ENCODE measurements around the gene PLEKHA6. TPM values are rescaled to one million over a fixed set of nuclear protein-coding genes. Genes with fewer than 3 reads are reported as not detected.

PLEKHA6 gene, protein sequence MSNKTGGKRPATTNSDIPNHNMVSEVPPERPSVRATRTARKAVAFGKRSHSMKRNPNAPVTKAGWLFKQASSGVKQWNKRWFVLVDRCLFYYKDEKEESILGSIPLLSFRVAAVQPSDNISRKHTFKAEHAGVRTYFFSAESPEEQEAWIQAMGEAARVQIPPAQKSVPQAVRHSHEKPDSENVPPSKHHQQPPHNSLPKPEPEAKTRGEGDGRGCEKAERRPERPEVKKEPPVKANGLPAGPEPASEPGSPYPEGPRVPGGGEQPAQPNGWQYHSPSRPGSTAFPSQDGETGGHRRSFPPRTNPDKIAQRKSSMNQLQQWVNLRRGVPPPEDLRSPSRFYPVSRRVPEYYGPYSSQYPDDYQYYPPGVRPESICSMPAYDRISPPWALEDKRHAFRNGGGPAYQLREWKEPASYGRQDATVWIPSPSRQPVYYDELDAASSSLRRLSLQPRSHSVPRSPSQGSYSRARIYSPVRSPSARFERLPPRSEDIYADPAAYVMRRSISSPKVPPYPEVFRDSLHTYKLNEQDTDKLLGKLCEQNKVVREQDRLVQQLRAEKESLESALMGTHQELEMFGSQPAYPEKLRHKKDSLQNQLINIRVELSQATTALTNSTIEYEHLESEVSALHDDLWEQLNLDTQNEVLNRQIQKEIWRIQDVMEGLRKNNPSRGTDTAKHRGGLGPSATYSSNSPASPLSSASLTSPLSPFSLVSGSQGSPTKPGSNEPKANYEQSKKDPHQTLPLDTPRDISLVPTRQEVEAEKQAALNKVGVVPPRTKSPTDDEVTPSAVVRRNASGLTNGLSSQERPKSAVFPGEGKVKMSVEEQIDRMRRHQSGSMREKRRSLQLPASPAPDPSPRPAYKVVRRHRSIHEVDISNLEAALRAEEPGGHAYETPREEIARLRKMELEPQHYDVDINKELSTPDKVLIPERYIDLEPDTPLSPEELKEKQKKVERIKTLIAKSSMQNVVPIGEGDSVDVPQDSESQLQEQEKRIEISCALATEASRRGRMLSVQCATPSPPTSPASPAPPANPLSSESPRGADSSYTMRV
- under 1 TPM; 0.77 to 0.97 TPM for total RNA-seq

DNA sequence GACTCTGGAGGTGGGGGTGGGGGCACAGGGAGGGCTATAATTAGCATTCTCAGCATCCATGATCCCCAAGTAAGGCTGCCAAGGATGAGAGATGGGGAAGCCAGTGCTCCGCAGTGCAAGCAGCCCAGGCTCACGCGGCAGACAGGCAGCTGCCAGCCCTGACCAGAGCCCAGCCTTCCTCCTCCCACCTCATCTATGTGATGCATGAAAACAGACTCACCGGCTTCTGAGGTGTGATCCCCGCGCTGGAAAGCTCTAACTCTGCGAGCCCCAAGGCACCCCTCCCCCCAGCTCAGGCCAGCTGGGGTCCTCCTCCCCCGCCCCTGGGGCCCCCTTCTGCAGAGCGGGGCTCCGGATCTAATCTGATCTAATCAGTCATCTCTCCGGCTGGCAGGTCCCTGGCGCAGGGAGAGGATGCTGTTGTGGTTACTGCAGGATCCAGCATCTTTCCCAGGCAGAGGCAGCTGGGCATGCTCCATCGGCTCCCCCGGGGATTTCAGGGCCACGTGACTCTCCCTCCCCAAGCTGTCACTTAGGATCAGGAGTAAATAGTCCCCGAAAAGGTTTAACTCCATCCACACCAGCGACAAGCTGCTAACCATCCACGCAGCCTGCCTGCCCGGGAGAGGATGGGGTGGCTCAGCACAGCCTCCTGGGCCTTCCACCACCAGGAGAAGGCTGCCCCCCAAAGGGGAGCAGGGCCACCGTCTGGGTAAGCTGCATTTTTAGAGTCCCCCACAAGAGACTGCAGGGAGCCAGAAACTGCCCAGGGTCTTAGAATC is at the start of gene PLEKHA6:
Gene PLEKHA6 (minus strand): TSS at position 456 of the 782 bp plus-strand sequence. CDS start 86,202 bp downstream, outside the sequence.
- Mint-ChIP-seq H3K4me1 (peaks cover 5% of the 10 kb centered on the region), H3K27me3 (peaks cover 16% of the 10 kb centered on the region)
- no peak for ATAC-seq (ENCODE audit: low read depth)

DNA sequence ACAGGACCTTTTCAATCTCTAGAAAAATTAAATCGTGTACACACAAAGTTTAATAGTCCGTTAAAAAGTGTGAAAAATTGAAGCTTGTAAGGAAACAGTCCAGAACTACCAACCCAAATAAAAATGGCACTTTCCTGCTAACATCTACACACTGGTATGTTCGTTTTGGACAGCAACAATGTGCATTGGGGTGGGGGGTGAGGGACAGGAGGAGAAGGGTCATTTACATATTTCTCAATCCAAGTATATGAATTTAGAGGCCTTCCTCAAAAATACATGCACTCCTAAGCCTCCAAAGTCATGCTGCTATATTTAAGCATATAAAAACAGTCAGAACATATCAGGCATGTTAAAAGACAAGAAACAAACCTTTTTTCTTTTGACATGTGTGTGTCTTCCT is 49.4 kb upstream of the PLEKHA6 start:
- POLR2A ChIA-PET, result interaction anchor here (1.1 to 1.3 kb wide), 2 partner anchors 97 to 104 kb away, joined by 4 read pairs; no protein-coding TSS in a partner anchor
- peaks cover 42% of the 10 kb centered on the region for H3K36me3 Mint-ChIP-seq

More for the DNA sequence above, at the start of gene PLEKHA6:
- Mint-ChIP-seq H3K27ac (no peak within 1 kb of the TSS), H3K4me3 (no peak within 1 kb of the TSS), H3K9me3 (no peaks in the 10 kb centered on the region), H3K36me3 (no peaks in the 10 kb centered on the region)
- no peak for DNase-seq
- POLR2A ChIA-PET, result no interaction called here

GRCh38 chr1:204408602-204409001 is 48.9 kb upstream of the PLEKHA6 start:
- no peaks in the 10 kb centered on the region for H3K27me3 Mint-ChIP-seq
- DNase-seq (no peak), ATAC-seq (ENCODE audit: low read depth) (no peak)
- H3K4me1 Mint-ChIP-seq, result peaks cover 23% of the 10 kb centered on the region
- no peaks in the 10 kb centered on the region for H3K9me3 Mint-ChIP-seq
- peaks cover 45% of the 10 kb centered on the region for H3K36me3 Mint-ChIP-seq
- H3K27ac Mint-ChIP-seq, result peak overlapping the region; percentile 99
- POLR2A ChIA-PET, result interaction anchor here (1.1 to 1.6 kb wide), 3 partner anchors 10 to 104 kb away, joined by 4 to 5 read pairs (median 4); no protein-coding TSS in a partner anchor
- peak overlapping the region; percentile 96 for H3K4me3 Mint-ChIP-seq

More for the DNA sequence above, 49.4 kb upstream of the PLEKHA6 start:
- ATAC-seq (ENCODE audit: low read depth) (no peak), DNase-seq (no peak)
- Mint-ChIP-seq H3K4me1 (peaks cover 18% of the 10 kb centered on the region), H3K9me3 (no peaks in the 10 kb centered on the region), H3K27me3 (no peaks in the 10 kb centered on the region), H3K27ac (peak overlapping the region; percentile 99), H3K4me3 (peak overlapping the region; percentile 96)

DNA sequence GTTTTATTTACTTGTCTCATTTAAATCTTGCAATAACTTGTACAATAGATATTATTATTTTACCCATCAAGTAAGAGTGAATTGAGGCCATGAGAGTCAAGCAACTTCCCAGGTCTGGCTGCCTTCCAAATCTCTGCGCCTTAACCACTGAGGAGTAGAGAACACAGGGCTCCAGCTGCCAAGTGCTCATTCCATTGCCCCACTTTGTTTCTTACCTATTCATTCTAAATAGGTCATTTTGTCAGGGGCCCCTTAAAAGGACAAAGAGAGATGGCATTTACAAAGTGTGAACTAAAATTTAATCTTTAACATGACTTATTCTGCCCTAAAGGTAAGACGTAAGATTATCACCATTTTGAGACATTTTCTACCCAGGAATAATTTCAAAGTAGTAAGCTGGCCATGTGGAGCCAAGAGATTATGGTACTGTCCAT is 48.4 kb upstream of the PLEKHA6 start:
- peak overlapping the region; percentile 99 for H3K27ac Mint-ChIP-seq
- H3K36me3 Mint-ChIP-seq, result peaks cover 45% of the 10 kb centered on the region
- peak overlapping the region; percentile 96 for H3K4me3 Mint-ChIP-seq
- H3K27me3 Mint-ChIP-seq, result no peaks in the 10 kb centered on the region
- ATAC-seq (ENCODE audit: low read depth) (no peak), DNase-seq (no peak)
- peaks cover 23% of the 10 kb centered on the region for H3K4me1 Mint-ChIP-seq
- H3K9me3 Mint-ChIP-seq, result no peaks in the 10 kb centered on the region
- POLR2A ChIA-PET, result interaction anchor here (1.1 to 2.2 kb wide), 5 partner anchors 10 to 108 kb away, joined by 3 to 10 read pairs (median 4); partner anchors contain the start of gene MDM4

DNA sequence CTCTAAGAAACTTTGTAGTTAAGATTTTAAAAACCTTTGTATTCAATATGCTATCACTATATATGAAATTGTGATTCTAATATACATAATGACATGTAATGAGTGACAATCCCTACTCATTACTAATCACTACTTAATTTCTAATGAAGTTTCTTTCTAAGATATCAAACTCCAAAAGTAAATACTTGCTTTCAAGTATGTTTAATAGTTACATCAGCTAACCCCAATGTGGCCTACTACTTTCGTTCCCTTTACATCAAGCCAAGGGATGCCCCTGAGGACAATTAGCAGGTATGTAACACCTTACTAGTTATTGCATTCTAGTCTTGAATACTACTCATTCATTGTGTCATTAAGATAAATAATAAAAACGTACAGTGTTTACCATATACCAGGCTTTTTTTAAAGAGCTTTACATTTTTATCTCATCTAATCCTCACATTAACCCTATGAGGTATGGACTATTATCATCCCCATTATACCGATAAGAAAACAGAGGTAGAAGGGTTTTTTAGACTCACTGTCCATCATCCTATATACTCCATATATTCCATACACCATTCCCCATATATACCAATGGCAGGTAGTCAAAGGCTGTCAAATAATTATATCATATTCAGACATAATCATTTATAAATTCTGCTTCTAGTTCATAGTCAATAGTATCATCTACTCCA is 47.7 kb upstream of the PLEKHA6 start:
- Mint-ChIP-seq H3K4me3 (peak overlapping the region; percentile 96), H3K36me3 (peaks cover 44% of the 10 kb centered on the region), H3K9me3 (no peaks in the 10 kb centered on the region), H3K27me3 (no peaks in the 10 kb centered on the region), H3K27ac (peak overlapping the region; percentile 99), H3K4me1 (peaks cover 19% of the 10 kb centered on the region)
- POLR2A ChIA-PET, result interaction anchor here (1.2 to 2.2 kb wide), 3 partner anchors 9 to 109 kb away, joined by 3 to 10 read pairs (median 5); partner anchors contain the start of gene MDM4
- no peak for DNase-seq
- ATAC-seq (ENCODE audit: low read depth), result no peak

- Mint-ChIP-seq H3K27ac (peak overlapping the region; percentile 38), H3K4me3 (peak overlapping the region; percentile 96), H3K27me3 (no peaks in the 10 kb centered on the region), H3K36me3 (peaks cover 44% of the 10 kb centered on the region), H3K9me3 (no peaks in the 10 kb centered on the region), H3K4me1 (peaks cover 22% of the 10 kb centered on the region)
- DNase-seq (no peak), ATAC-seq (ENCODE audit: low read depth) (no peak)
- POLR2A ChIA-PET, result interaction anchor here (1.2 to 2.2 kb wide), 2 partner anchors 11 to 109 kb away, joined by 3 to 10 read pairs; partner anchors contain the start of gene MDM4
Measured at GRCh38 chr1:204406621-204407020, 46.9 kb upstream of the PLEKHA6 start.

DNA sequence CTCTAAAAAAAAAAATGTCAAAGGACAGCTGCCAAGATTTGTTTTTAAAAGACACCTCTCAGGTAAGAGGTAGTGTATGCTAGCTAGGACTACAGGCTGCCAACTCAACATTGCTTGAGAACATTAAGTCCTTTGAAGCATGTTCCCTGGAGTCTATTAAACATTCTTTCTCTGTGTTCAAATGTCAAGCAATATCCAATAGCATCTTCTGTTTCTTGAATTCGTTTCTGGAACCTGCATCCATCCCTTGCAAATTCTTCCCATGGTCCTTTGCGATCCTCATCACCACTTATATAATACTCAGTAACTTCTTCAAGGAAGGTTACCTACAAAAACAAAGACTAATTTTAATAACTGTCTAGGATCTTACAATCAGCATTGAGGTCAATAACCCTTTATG is 46.3 kb upstream of the PLEKHA6 start:
- POLR2A ChIA-PET, result interaction anchor here (2.2 kb wide), 1 partner anchor 110 kb away, joined by 10 read pairs; the partner anchor contains the start of gene MDM4
- DNase-seq (no peak), ATAC-seq (ENCODE audit: low read depth) (no peak)
- peaks cover 22% of the 10 kb centered on the region for H3K4me1 Mint-ChIP-seq
- no peaks in the 10 kb centered on the region for H3K9me3 Mint-ChIP-seq
- H3K36me3 Mint-ChIP-seq, result peaks cover 44% of the 10 kb centered on the region
- H3K4me3 Mint-ChIP-seq, result peak overlapping the region; percentile 96
- peak overlapping the region; percentile 58 for H3K27ac Mint-ChIP-seq
- no peaks in the 10 kb centered on the region for H3K27me3 Mint-ChIP-seq

DNA sequence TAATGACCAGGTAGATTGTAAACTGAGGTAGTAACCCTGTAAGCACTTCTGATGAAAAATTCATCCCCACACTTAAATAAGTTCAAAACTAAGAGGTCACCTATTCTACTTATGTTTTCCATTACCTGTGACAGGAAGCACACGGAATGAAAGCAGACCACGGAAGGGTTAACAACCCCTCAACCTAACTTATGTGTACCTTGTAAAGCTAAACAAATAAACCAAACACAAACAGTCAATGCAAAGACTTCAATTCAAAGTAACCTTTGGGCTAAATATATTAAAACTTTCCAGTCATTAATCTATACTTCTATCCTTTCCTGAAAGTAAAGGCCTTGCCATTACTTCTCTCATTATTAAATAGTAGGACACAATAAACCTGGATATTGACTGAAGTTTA is 44.9 kb upstream of the PLEKHA6 start:
- H3K9me3 Mint-ChIP-seq, result no peaks in the 10 kb centered on the region
- no peak for DNase-seq
- ATAC-seq (ENCODE audit: low read depth), result no peak
- peaks cover 22% of the 10 kb centered on the region for H3K4me1 Mint-ChIP-seq
- H3K4me3 Mint-ChIP-seq, result no peak overlapping the region
- no peak overlapping the region for H3K27ac Mint-ChIP-seq
- no peaks in the 10 kb centered on the region for H3K27me3 Mint-ChIP-seq
- peaks cover 40% of the 10 kb centered on the region for H3K36me3 Mint-ChIP-seq
- POLR2A ChIA-PET, result no interaction called here

- no peak for DNase-seq
Measured at GRCh38 chr1:204402391-204402790, 42.7 kb upstream of the PLEKHA6 start.

DNA sequence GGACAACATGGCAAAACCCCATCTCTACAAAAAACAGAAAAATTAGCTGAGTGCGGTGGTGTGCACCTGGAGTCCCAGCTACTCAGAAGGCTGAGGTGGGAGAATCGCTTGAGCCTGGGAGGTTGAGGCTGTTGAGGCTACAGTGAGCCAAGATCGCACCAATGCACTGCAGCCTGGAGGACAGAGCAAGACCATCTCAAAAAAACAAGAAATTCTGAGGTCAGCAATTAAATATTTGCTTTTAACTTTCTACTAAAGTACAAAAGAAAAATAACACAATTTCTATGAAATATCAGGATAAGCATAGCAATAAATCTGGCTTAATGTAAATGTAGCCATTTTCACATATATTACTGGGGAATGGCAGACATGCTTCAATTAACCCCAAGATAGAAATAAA is 42.0 kb upstream of the PLEKHA6 start:
- H3K27ac Mint-ChIP-seq, result no peak overlapping the region

More at GRCh38 chr1:204402391-204402790, 42.7 kb upstream of the PLEKHA6 start:
- no peak for ATAC-seq (ENCODE audit: low read depth)
- Mint-ChIP-seq H3K4me1 (peaks cover 23% of the 10 kb centered on the region), H3K36me3 (peaks cover 23% of the 10 kb centered on the region), H3K9me3 (no peaks in the 10 kb centered on the region), H3K27ac (no peak overlapping the region), H3K4me3 (no peak overlapping the region), H3K27me3 (no peaks in the 10 kb centered on the region)
- POLR2A ChIA-PET, result no interaction called here

DNA sequence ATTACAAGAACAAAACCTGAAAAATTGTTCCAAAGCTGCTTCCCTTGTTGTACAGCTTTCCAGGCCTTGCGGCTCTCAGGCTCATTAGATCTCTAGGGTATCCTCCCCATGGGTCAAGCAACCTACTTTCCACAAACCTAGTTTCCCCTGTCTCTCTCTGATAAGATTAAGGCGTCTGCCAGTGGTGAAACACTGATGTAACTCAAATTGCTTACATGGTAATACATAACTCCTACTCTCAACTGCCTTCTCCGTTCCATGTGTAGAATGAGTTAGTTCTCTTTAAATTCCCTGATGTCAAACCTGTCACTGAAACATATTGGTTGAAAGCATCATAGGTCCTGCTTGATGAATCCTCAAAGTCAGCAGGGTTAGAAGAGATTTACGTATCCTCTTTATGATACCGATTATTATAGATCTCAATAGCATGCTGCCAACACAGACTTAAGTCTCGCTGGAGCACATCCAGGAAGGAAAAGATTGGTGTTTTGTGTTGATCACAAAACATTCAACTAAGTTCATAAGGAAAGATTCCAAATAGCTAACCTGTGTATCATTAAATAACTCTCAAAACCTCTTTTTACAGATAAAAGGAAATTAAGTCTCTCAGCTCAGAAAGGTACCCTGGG is 41.3 kb upstream of the PLEKHA6 start:
- Mint-ChIP-seq H3K9me3 (no peaks in the 10 kb centered on the region), H3K27me3 (no peaks in the 10 kb centered on the region), H3K4me3 (no peak overlapping the region), H3K4me1 (peaks cover 19% of the 10 kb centered on the region), H3K36me3 (peaks cover 20% of the 10 kb centered on the region), H3K27ac (no peak overlapping the region)
- ATAC-seq (ENCODE audit: low read depth) (no peak), DNase-seq (no peak)
- POLR2A ChIA-PET, result no interaction called here

More for the DNA sequence above, 42.0 kb upstream of the PLEKHA6 start:
- no peak for DNase-seq
- H3K4me1 Mint-ChIP-seq, result peaks cover 21% of the 10 kb centered on the region
- no peaks in the 10 kb centered on the region for H3K9me3 Mint-ChIP-seq
- no peak for ATAC-seq (ENCODE audit: low read depth)
- POLR2A ChIA-PET, result no interaction called here
- no peaks in the 10 kb centered on the region for H3K27me3 Mint-ChIP-seq
- no peak overlapping the region for H3K4me3 Mint-ChIP-seq
- peaks cover 19% of the 10 kb centered on the region for H3K36me3 Mint-ChIP-seq
